SK-N-MC (cell line): ENCODE results near the gene SNX30.

Experiments used
- EZH2 ChIP-seq: fragments of 200-600 bp; sonication (generic); IDR thresholded peaks from one replicate; pipeline ENCODE4 v1.6.1; 2017; ENCODE audit warnings: antibody characterized with exemption
- FOXP2 ChIP-seq: optimal IDR thresholded peaks from 2 replicates; pipeline ENCODE3; 2011; ENCODE audit warnings: mild to moderate bottlenecking, moderate library complexity; ENCODE audit not compliant: insufficient read depth; ENCODE audit errors: extremely low read length, control extremely low read depth
- POLR2AphosphoS5 ChIP-seq: IDR thresholded peaks from 2 replicates; pipeline ENCODE4 v1.6.1; 2012; ENCODE audit warnings: mild to moderate bottlenecking, low read depth, low read length, borderline replicate concordance

DNA sequence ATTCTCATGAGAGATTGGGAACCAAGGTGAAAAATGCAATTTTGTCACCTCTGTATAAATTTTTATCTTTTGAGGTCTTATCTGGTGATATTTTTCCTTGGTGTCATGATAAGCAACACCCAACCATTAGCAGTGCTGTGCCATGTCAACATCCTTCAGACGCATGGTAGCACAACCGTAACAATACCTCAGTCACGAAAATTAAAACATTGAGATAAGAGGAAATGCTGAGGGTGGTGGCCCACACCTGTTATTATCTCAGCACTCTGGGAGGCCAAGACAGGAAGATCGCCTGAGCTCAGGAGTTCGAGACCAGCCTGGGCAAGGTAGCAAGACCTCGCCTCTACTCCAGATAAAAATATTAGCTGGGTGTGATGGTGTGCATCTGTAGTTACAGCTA is 107.4 kb downstream of the SNX30 start:
- no peak for TF ChIP-seq EZH2
- TF ChIP-seq POLR2AphosphoS5: no peak
- TF ChIP-seq FOXP2: no peak
